Epithelial cell of proximal tubule (primary cell): Measurements from ENCODE around the gene HSPG2. TPM values are rescaled to one million over a fixed set of nuclear protein-coding genes. Genes with fewer than 3 reads are reported as not detected.
"Not testable (repeated sequence)": the region's sequence is repeated elsewhere in the genome, so short reads cannot be mapped to it uniquely, and the experiment has no call there.

Experiments used
- DNase-seq: peaks from one replicate; pipeline ENCODE4 v3.0.0-alpha.2; 2011; ENCODE audit warnings: low read depth
- H3K4me3 ChIP-seq: 2 replicates; pipeline ENCODE4 v1.5.1; 2011; ENCODE audit warnings: low read depth, mild to moderate bottlenecking, low read length
- total RNA-seq: library from RNA; depleted of rRNA; stranded (reverse); fragments of >200 nt; gene quantifications from 2 replicates; pipeline ENCODE4 v1.2.3, GENCODE V29; 2015
- TF ChIP-seq, protein P1 (sequence below): conservative IDR thresholded peaks from 2 replicates; pipeline ENCODE4 v1.5.1; 2012; ENCODE audit warnings: low read depth, mild to moderate bottlenecking, low read length

HSPG2 gene
- total RNA-seq, 1 donor from 2014 or later: 156 TPM

GRCh38 chr1:21779613-21780521 lies 157.2 kb downstream of the HSPG2 start:
- TF ChIP-seq, protein P1, sequence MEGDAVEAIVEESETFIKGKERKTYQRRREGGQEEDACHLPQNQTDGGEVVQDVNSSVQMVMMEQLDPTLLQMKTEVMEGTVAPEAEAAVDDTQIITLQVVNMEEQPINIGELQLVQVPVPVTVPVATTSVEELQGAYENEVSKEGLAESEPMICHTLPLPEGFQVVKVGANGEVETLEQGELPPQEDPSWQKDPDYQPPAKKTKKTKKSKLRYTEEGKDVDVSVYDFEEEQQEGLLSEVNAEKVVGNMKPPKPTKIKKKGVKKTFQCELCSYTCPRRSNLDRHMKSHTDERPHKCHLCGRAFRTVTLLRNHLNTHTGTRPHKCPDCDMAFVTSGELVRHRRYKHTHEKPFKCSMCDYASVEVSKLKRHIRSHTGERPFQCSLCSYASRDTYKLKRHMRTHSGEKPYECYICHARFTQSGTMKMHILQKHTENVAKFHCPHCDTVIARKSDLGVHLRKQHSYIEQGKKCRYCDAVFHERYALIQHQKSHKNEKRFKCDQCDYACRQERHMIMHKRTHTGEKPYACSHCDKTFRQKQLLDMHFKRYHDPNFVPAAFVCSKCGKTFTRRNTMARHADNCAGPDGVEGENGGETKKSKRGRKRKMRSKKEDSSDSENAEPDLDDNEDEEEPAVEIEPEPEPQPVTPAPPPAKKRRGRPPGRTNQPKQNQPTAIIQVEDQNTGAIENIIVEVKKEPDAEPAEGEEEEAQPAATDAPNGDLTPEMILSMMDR: no peak
- H3K4me3 ChIP-seq: no peak overlapping the region
- no peak for DNase-seq

DNA sequence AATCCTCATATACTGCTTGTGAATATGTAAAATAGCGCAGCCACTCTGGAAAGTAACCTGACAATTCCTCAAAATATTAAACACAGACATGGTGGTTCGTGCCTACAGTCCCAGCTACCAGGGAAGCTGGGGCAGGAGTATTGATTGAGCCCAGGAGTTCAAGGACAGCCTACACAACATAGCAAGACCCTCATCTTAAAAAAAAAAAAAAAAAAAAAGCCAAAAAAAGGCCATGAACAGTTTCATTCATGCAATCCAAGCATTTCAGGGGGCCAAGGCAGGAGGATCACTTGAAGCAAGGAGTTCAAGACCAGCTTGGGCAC lies 158.7 kb downstream of the HSPG2 start:
- no peak overlapping the region for H3K4me3 ChIP-seq
- TF ChIP-seq, protein P1: no peak
- DNase-seq: no peak

- not testable (repeated sequence) for DNase-seq, H3K4me3 ChIP-seq
Measured at GRCh38 chr1:21776925-21777324, 160.2 kb downstream of the HSPG2 start.

DNA sequence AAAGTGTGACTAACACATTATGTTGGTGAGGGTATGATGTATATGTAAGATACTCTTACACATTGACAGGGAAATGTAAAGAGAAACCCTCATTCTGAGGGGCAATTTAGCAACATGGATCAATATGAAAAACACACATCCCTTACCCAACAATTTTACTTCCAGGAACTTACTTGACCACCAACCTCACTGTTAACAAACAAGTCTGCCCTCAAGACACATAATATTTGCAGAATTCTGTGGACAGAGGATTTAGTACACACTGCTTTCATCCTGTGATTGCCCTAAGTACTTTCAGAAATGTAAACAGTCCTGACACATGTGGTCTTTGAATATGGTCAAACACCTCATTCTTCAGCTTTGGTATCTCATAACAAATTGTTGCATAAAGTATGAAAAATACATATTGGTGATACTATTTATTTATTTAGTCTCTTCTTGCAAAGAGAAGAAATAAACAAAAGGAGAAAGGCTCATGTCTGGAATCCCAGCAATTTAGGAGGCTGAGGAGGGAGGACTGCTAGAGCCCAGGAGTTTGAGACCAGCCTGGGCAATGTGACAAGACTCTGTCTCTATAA lies 161.0 kb downstream of the HSPG2 start:
- DNase-seq: no peak
- no peak overlapping the region for H3K4me3 ChIP-seq
- TF ChIP-seq, protein P1: no peak

GRCh38 chr1:21775550-21775914 lies 161.6 kb downstream of the HSPG2 start:
- TF ChIP-seq, protein P1: no peak
- no peak overlapping the region for H3K4me3 ChIP-seq
- no peak for DNase-seq

GRCh38 chr1:21774835-21775549 lies 162.1 kb downstream of the HSPG2 start:
- H3K4me3 ChIP-seq: no peak overlapping the region
- no peak for DNase-seq
- TF ChIP-seq, protein P1: no peak

DNA sequence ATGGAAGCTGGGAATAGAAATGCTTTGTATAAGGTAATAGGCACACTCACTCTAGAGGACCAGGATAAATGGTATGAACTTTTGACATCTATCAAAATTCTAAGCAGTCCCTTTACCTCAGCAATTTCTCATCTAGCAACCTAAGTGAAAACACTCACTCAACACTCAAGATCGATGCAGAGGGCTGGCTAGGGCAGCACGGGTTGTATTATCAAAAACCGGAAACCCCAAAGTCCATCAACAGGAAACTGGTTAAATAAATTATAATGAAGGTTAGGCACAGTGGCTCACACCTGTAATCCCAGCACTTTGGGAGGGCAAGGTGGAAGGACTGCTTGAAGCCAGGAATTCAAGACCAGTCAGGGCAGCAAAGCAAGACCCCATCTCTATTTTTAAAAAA lies 163.5 kb downstream of the HSPG2 start:
- DNase-seq: no peak
- TF ChIP-seq, protein P1: no peak
- no peak overlapping the region for H3K4me3 ChIP-seq
